GM21423 (cell line): ENCODE data around the gene HSD11B2.

Experiments
- ATAC-seq: cut with Tn5 transposase; IDR thresholded peaks from one replicate; pipeline ENCODE4 v1.9.1; 2021; ENCODE audit warnings: mild to moderate bottlenecking, moderate library complexity; ENCODE audit not compliant: unreplicated experiment

The HSD11B2 gene

DNA sequence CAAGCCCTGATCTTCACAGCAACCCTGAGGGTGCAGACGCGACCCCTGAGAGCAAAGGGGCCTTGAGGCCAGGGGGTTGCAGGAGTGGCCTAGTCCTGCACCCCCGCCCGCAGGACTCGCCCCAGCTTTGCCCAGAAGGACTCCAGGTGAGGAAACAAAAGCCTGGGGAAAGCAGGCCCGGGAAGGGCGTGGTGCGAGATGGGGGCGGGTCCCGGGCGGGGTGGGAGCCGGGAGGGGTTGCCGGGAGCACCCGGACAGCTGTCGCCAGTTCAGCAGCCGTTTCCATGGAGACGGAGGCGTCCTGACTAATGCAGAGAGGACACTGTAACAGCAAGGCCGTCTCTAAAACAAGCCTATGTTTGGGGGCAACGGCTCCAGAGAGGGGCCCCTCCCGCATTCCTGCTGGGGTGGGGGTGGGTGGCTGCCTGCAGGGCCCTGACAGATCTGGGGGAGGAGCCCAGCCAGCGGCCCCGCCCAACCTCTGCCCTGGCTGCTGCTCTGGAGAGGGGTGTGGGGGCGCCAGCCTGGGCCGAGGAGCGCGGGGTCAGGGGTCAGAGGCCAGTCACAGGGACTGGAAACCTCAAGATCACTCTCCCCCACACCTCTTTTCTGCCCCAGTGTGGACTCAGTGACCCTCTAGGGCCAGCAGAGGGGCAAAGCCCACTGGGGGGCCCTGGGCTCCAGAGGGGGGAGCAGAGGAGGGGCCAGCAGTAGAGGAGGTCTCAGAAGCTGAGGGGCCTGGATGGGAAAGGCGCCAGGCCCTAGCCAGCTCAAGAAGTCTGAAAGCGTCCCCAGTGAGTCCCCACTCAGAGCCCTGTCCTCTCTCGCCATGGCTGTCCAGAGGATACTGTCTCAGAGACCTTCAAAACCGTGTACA is 34.5 kb upstream of the HSD11B2 start:
- ATAC-seq = no peak

DNA sequence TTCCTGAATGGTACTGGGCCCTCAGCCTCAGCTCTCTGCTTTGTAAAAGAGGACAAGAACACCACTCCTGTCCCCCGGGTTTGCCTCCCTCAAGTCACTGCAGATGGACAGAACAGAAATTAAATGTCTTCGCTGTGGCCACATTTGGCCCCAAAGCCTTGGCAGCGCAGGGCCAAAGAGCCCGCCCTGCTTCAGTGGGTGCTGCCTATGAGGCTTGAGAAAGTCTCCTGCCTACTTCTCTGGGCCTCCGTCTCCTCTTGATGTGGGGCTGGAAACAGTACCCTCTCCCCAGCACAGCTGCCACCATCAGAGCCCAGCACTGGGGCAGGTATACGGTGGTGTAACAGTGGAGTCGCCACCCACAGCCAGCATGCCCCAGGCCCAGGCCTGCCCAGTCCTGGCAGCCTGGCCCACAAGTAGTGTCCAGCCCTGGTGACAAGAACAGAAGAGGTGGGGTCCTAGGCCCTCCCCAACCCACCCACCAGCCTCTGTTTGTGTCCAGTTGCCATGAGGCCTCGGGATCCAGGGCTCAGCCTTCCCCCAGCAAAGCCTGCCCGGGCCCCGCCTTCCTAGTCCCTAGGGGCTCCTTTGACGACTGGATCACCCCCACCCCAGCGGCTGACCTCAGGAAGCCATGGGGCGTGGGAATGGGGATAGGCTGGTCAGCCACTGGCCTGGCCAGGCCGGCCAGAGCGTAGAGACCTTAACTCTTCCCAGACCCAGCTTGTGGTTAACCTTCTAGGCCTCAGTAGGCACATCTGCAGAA is 33.7 kb upstream of the HSD11B2 start:
- no peak for ATAC-seq

- ATAC-seq = no peak
These were observed 32.9 kb upstream of the HSD11B2 start for GRCh38 chr16:67397812-67398545.

- no peak for ATAC-seq
These were observed 32.2 kb upstream of the HSD11B2 start for GRCh38 chr16:67398546-67399217.

GRCh38 chr16:67399218-67399733 is 31.6 kb upstream of the HSD11B2 start:
- ATAC-seq = no peak

- ATAC-seq = no peak
These were observed 30.9 kb upstream of the HSD11B2 start for GRCh38 chr16:67399749-67400704.

DNA sequence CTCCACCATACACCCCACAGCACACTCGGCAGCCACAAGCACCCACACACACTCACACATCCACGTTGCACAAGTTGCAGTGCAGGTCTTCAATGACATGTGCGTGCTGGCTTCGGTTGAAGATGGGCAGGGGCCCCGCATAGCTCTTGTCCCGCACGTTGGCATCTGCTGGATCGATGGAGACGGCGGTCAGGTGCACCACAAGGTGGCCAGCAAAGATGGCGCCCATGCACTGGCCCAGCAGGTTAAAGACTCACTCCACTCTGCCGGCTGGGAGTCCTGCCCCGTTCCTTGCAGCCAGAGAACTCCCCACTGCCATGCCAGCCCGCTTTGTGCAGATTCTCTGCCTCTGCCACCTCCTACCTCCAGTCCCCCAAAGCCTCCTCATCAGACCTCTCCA is 30.0 kb upstream of the HSD11B2 start:
- no peak for ATAC-seq

DNA sequence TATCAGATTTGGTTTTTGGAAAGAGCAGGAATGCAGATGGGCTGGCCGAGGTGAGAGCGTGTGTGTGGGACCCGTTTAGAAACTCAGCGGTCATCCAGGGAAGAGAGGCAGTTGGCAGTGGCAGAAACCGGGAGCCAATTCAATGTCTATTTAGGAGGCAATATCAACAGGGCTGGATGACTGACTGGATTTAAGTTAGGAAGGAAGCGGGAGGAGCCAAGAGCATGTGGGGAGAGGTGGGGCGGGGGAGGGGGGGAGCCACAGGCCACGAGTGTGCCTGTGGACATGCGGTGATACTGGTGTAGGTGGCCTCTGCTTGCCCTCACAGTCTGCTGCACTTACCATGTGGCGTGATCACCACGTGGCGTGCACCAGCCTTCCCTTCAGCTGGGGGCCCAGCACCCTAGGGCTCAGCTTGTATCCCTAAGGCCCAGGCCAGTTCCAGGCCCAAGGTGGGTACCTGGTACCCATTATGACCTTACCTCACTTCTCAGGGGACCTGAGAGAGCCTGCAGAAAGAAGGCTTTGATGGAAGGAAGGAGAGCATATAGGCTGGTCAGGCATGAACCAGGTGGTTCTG is 26.9 kb upstream of the HSD11B2 start:
- no peak for ATAC-seq

DNA sequence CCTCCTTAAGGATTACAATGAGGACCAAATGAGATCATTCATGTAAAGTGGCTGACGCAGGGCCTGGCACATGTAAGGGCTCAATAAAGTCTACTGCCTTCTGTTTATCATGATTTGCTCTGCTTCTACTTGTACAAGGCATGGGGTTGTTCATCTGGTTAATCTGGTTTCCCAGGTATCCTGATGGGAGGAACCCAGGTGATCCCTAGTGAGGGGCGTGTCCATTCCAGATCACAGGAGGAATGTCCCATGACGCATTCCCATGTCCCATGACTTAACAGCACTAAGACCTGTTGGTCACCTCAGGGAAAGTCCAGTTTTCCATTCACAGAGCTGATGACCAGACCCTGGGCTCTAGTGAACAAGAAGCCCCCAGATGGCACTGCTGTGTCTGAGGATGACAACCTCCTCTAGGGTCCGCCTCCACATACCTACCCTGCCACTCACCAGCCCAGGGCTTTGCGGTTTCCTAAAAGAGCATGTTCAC is 26.1 kb upstream of the HSD11B2 start:
- no peak for ATAC-seq

DNA sequence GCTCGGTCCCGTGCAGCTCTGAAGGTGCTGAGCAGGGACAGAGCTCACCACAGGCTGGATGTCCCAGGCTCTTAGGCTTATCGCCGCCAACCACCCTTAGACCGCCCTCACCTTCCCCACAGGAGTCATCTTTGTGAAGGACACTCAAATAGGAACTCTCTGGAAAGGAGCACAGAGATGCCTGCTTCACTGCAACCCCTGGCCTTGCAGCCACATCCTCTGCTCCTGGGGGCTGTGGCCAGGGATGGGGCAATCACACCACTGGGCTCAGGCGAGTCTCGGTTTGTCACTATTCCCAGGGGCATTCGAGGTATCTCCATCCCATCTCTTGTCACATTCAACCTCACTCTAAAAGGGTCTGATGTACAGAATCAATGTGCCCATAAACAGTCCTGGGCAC is 25.6 kb upstream of the HSD11B2 start:
- ATAC-seq = no peak

- no peak for ATAC-seq
These were observed 24.6 kb upstream of the HSD11B2 start for GRCh38 chr16:67406111-67406971.

- no peak for ATAC-seq
These were observed 23.6 kb upstream of the HSD11B2 start for GRCh38 chr16:67407176-67407787.

DNA sequence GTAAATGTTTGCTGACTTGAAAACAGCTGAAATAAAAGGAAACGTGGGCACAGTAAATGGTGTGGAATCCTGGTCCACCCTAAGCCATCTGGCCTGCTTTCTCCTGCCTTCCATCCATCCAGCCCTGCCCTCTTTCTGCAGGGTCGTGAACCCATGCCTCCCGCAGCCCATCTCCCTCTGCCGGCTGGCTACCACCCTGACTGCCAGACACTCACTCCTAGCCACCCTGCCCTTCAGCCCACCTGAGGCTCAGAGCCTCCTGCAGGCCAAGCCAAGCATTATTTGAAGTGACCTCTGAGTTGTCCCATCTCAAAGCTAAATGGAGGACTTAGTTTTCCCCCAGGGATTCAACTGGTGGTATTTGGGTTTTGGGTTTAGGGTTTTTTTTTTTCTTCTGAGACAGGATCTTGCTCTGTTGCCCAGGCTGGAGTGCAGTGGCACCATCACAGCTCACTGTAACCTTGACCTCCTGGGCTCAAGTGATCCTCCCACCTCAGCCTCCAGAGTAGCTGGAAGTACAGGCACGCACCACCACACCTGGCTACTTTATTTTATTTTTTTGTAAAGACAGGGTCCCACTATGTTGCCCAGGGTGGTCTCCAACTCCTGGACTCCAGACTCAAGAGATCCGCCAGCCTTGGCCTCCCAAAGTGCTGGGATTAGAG is 23.0 kb upstream of the HSD11B2 start:
- ATAC-seq = no peak

DNA sequence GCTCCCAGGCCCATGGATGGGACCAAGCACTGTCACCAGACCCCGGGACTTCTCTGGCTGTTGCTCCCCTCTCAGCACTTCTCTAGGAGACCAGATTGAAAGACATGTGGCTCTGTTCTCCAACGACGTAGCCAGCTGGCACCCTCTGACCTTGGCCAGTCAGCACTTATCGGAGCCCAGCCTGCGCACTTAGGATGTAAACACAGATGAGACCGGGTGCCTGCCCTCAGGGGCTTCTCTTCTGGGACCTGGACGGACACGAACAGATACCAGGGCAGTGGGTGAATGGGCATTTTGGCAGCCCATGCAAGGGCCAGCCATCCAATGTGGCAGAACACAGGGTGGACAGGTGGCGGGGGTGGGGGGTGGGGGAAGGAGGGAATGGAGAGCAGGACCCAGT is 21.3 kb upstream of the HSD11B2 start:
- no peak for ATAC-seq

GRCh38 chr16:67411339-67411738 is 19.6 kb upstream of the HSD11B2 start:
- ATAC-seq = no peak

GRCh38 chr16:67412294-67412693 is 18.6 kb upstream of the HSD11B2 start:
- no peak for ATAC-seq
